Lower leg skin (tissue), 4 donors: ENCODE data around the gene CACNA1B. TPM values are rescaled to one million over a fixed set of nuclear protein-coding genes. Genes with fewer than 3 reads are reported as not detected.

Experiments used
- DNase-seq, 2 donors: peaks; one replicate each; pipeline ENCODE4 v3.0.0-alpha.2; 2019; ENCODE audit warnings: low spot score in 2 of 2
- H3K4me3 ChIP-seq: fragments of 200-600 bp; sonication (generic); 2 replicates; pipeline ENCODE4 v1.5.1; 2017; ENCODE audit warnings: mild to moderate bottlenecking, low read depth; ENCODE audit not compliant: poor library complexity, severe bottlenecking
- POLR2A ChIP-seq, 2 donors: fragments of 450-650 bp; IDR thresholded peaks; one replicate each; pipeline ENCODE4 v1.6.1; 2016 to 2017; ENCODE audit warnings: antibody characterized with exemption in 2 of 2, mild to moderate bottlenecking in 1 of 2, moderate library complexity in 1 of 2
- WGBS, 2 donors: methylation state at CpG; one replicate each; pipeline ENCODE4 v1.1.5; 2018; 5-methylcytosine and 5-hydroxymethylcytosine counted together
- intact Hi-C: fragments of 100-400 bp; cut with DNase I; formaldehyde crosslinking; loops from one replicate; pipeline ENCODE4 v1.15.0; 2023; ENCODE audit warnings: low total_unique reads
- total RNA-seq, 4 donors: library from RNA; depleted of rRNA; stranded (reverse); fragments of >200 nt; gene quantifications; one replicate each; pipeline ENCODE4 v1.1.0, GENCODE V29; 2016
- TF ChIP-seq, protein P1 (sequence below), 3 donors: fragments of 450-650 bp; IDR thresholded peaks; one replicate each; pipeline ENCODE4 v1.5.1; 2016; ENCODE audit warnings: antibody characterized with exemption in 3 of 3, mild to moderate bottlenecking in 3 of 3, moderate library complexity in 2 of 3

The CACNA1B gene
- total RNA-seq, 4 donors from 2014 or later = not detected

DNA sequence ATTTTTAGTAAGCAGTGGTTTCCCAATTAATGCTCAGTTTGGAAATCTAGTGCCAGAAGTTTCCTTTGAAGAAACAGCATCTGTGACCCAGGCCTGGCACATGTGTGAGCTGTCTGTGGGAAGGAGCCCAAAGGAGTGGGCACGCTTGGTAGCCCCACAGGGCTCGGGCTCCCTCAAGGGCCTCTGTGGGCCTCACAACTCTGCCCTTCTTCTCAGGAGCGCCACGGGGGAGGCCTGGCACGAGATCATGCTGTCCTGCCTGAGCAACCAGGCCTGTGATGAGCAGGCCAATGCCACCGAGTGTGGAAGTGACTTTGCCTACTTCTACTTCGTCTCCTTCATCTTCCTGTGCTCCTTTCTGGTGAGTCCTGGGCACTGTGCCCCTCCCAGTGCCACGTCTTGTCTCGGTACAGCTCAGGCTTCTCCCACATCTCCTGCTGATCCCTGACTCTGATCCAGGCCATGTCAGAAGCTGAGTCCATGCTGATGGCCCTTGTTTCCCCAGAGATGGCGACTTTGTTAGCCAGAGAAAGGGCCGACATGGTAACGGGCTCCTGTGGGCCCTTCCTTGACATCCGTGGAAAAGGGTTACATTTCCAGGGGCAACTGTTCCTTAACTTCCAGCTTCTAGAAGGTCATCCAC is 200.4 kb downstream of the CACNA1B start:
- H3K4me3 ChIP-seq = no peak overlapping the region
- peak in 1 of 2 donors; percentile 67 for DNase-seq
- TF ChIP-seq, protein P1, sequence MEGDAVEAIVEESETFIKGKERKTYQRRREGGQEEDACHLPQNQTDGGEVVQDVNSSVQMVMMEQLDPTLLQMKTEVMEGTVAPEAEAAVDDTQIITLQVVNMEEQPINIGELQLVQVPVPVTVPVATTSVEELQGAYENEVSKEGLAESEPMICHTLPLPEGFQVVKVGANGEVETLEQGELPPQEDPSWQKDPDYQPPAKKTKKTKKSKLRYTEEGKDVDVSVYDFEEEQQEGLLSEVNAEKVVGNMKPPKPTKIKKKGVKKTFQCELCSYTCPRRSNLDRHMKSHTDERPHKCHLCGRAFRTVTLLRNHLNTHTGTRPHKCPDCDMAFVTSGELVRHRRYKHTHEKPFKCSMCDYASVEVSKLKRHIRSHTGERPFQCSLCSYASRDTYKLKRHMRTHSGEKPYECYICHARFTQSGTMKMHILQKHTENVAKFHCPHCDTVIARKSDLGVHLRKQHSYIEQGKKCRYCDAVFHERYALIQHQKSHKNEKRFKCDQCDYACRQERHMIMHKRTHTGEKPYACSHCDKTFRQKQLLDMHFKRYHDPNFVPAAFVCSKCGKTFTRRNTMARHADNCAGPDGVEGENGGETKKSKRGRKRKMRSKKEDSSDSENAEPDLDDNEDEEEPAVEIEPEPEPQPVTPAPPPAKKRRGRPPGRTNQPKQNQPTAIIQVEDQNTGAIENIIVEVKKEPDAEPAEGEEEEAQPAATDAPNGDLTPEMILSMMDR (IDR thresholded peaks at IDR 0.05) = no peak
- TF ChIP-seq POLR2A (IDR thresholded peaks at IDR 0.05) = no peak
- intact Hi-C loops = no loop called here
- WGBS, 2 donors = 85% methylated on average over 13 of the region's 13 CpGs

DNA sequence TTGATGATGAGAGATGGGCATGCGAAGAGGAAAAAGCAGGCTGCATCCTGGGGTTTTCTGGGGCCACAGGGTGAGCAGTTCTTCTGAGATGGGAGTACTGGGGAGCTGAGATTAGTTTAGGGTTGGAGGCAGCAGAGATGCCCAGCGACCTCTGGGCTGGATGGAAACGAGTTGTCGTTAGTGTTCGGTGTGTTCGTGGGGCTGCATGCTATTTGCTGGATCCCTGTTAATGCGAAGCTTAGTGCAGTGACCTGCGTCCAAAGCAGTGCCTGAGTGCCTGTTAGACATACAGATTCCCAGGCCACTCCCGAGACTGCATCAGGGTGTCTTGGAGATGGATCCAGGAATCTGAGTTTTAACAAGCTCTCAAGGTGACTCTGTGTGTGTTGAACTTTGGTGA is 201.3 kb downstream of the CACNA1B start:
- no peak for TF ChIP-seq POLR2A (IDR thresholded peaks at IDR 0.05)
- TF ChIP-seq, protein P1 (IDR thresholded peaks at IDR 0.05) = no peak
- peak in 1 of 2 donors; percentile 42 for DNase-seq
- H3K4me3 ChIP-seq = no peak overlapping the region
- intact Hi-C loops = no loop called here
- 89 to 90% methylated on average over 9 of the region's 9 CpGs for WGBS, 2 donors

DNA sequence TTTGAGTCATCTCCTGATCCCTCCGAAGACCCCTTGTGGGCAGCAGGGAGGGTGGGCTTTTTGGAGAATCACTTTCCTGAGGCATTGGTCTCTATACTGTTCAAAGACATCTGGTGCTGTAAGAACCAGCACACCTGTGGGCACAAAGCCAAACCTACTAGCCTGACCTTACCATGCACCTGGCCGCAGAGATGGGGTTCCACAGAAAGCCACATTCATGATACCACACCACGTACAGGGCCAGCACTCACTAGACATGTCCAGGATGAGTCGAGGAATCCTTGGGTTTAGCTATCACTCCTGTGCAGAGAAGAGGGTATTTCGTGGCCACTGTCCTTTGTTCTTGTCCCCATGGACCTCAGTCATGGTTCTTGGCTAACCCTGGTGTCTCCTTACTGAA is 203.4 kb downstream of the CACNA1B start:
- no peak for DNase-seq
- H3K4me3 ChIP-seq = no peak overlapping the region
- WGBS, 2 donors = 89 to 93% methylated on average over 5 of the region's 5 CpGs
- TF ChIP-seq, protein P1 (IDR thresholded peaks at IDR 0.05) = no peak
- no peak for TF ChIP-seq POLR2A (IDR thresholded peaks at IDR 0.05)
- intact Hi-C loops = no loop called here

DNA sequence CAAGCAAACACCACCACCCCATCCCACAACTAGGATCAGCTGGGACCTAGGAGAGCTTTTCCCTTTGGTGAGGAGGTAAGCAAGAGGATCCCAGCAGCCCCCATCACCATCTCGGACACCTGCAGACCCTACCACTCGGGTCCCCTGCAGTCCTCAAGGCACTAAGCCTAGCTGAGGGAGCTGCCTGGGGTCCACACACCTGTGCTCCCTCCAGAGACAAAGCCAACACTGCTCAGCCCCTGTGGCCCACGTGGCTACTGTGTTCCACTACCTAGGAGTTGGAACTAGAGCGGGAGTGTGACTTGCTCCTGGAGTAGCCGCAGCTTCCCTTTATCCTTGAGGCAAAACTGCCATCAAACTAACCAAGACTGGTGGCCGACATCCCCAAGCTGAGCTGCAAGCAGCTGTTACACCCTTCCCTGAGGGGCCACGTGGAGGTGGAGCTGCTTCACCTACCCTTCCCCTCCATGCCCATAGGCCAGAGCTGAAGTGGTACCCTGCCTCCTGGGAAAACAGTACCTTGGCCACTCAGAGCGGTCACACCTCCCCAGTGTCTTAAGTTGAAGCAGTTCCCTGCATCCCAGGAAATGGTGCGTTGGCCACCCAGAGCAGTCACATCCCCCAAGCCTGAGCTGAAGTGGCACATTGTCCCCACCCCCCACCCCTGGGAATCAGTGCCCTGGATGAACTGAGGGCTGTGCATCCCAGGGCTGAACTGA is 205.5 kb downstream of the CACNA1B start:
- 80% methylated on average over 9 of the region's 9 CpGs; no CpG with 5 or more reads in 1 of the 2 donors for WGBS, 2 donors
- intact Hi-C loops = no loop called here
- TF ChIP-seq, protein P1 (IDR thresholded peaks at IDR 0.05) = no peak
- no peak for TF ChIP-seq POLR2A (IDR thresholded peaks at IDR 0.05)
- H3K4me3 ChIP-seq = no peak overlapping the region
- peak in 1 of 2 donors; percentile 72 for DNase-seq

DNA sequence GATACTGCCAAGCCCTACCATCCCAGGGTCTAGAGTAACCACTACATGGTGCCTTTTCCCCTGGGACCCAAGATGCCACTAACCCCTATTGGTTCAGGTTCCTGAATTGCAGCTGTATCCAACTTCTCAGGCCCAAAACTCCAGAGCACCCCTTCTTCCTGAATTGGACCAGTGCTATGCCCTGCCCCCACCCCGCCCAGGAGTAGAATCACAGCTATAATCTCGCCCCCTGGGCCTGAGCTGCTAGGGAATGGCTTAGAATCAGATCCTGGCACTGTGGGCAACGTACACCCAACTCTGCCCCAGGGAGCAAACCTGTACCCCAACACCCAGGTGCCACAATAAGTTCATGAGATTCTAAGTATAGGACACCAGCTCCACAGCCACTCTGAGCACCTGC is 206.3 kb downstream of the CACNA1B start:
- DNase-seq = peak in 1 of 2 donors; percentile 26
- 56% methylated on average over 3 of the region's 3 CpGs; no CpG with 5 or more reads in 1 of the 2 donors for WGBS, 2 donors
- no peak overlapping the region for H3K4me3 ChIP-seq
- intact Hi-C loops = no loop called here
- TF ChIP-seq, protein P1 (IDR thresholded peaks at IDR 0.05) = no peak
- no peak for TF ChIP-seq POLR2A (IDR thresholded peaks at IDR 0.05)
